Daoy (cell line): ENCODE results near the gene MSH3. TPM values are rescaled to one million over a fixed set of nuclear protein-coding genes. Genes with fewer than 3 reads are reported as not detected.

Experiments
- DNase-seq: peaks from one replicate; pipeline ENCODE4 v3.0.0-alpha.2; 2015; ENCODE audit warnings: low read depth
- total RNA-seq: library from RNA; depleted of rRNA; stranded (reverse); fragments of >200 nt; shearing (Covaris generic); gene quantifications from 2 replicates; pipeline ENCODE4 v1.2.3, GENCODE V29; 2014; rRNA removed

Gene MSH3
- total RNA-seq, 1 experiment from 2014 or later = 13.1 TPM

DNA sequence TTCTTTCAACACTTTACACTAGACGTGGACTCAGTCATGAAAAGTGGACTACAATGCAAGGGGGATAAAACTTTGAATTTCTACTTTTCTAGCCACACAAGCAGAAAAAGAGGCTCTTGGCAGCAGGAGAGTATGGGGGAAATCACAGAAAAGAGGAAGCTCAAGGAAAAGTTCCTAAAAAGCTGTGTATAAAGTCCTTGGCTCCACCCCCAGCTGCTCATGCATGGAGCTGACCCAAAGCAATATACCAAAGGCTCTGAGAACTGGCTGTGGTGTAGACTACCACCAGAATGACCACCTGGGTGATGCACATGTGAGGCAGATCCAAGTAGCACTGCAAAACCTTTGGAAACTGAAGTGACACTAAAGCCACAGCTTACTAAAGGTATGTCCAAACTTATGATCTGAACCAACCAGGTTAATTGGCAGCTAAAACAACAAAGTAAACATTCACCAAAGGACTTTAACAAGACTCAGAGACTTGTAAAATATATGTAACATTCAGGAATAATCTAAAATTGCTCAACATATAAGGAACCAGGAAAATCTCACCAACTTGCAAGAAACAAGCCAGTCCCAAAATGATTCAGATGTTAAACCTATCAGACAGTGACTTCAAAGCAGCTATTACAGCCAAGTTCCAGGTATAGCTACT, 250.2 kb downstream of the MSH3 start:
- no peak for DNase-seq

DNA sequence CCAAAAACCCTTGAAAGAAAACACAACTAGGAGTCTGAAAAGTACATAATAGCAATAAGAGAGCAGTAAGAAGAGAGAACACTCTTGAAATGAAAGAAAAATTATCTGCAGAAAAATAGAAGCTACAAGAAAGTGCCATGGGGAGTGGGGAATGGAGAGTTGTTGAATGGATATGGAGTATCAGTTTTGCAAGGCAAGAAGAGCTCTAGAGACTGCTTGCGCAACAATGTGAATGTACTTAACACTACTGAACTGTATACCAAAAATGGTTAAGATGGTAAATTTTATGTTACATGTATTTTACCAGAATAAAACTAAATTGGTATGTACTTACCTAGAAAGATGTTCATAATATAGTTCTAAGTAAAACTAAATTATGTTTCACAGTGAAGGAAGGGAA, 251.0 kb downstream of the MSH3 start:
- DNase-seq = no peak

DNA sequence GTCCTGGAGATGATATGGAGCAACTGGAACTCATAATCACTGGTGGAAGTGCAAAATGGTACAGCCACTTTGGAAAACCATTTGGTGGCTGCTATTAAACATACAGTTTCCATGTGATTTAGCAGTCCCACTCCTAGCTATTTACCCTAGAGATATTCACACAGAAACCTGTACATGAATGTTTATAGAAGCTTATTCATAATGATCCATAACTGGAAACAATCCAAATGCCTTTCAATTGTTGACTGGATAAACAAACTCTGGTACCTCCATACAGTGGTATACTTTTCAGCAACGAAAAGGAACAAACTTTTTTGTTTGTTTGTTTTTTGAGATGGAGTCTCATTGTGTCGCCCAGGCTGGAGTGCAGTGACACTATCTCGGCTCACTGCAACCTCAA, 258.0 kb downstream of the MSH3 start:
- no peak for DNase-seq

GRCh38 chr5:80915716-80916115, 261.3 kb downstream of the MSH3 start:
- DNase-seq = no peak

GRCh38 chr5:80916676-80917075, 262.2 kb downstream of the MSH3 start:
- no peak for DNase-seq

GRCh38 chr5:80917631-80918030, 263.2 kb downstream of the MSH3 start:
- DNase-seq = no peak

DNA sequence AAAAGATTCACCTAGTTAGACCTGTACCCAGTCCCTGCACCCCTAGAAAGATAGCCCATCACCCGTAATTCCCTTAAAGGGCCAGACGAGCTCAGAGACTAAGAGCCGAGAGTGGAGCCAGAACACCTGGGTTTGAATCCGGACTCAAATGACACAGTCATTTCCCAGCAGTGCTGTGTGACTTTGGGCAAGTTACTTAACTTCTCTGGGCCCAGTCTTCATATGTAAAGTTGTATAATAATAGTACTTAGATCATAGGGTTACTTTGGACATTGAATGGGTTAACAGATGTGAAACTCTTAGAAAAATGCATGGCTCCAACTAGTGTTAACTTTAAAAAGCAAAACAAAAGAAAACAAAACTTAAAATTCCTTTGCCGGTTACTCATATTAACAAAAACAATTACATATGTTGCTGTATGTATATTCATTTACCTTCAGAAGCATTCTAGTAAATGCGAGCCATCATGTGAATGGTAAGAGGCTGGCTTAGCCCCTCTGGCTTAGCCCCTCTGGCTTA, 265.3 kb downstream of the MSH3 start:
- DNase-seq = no peak

DNA sequence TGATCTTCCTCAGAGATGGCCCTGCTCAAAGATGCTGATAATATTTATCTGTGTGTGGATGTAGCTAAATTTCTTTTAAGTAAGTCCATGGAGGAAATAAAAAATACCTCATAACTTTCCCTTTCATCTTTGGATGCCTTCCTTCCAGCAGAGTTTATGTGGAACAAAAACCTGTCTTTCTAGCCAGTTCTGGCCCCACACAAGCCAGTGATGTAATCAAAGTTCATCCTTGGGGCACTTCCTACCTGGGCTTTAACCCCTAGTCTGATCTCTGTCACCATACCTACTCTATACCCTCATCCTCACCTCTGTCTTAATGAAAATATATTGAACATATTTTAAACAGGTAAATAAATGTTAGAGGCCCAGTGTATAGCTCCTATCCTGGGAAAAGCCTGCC, 265.9 kb downstream of the MSH3 start:
- no peak for DNase-seq

GRCh38 chr5:80921026-80921425, 266.6 kb downstream of the MSH3 start:
- DNase-seq = no peak

GRCh38 chr5:80925931-80926330, 271.5 kb downstream of the MSH3 start:
- DNase-seq = no peak

Other genes with a start within 250 kb of the MSH3 start
- gene ZFYVE16, start 246.6 kb upstream of the MSH3 start, total RNA-seq = 30.5 and 31.1 TPM in 2 replicates
- 4.3 and 7.0 TPM in 2 replicates for gene FAM151B, start 166.6 kb upstream of the MSH3 start, total RNA-seq
- 0.06 TPM in 1 of 2 replicates, not detected in the other for gene ANKRD34B, start 84.4 kb upstream of the MSH3 start, total RNA-seq
- 91.7 and 116 TPM in 2 replicates for gene DHFR, start 331 bp downstream of the MSH3 start, total RNA-seq